H9 (cell line): Measurements from ENCODE around the gene CD3D. TPM values are rescaled to one million over a fixed set of nuclear protein-coding genes. Genes with fewer than 3 reads are reported as not detected.

ENCODE experiments used
- DNase-seq: peaks from one replicate; pipeline ENCODE4 v3.0.0-alpha.2; 2017
- H2AFZ ChIP-seq: one replicate; pipeline ENCODE4 v1.6.1; 2013; ENCODE audit warnings: mild to moderate bottlenecking, low read length, control low read depth, moderate library complexity
- H2AK5ac ChIP-seq: 2 replicates; pipeline ENCODE4 v1.6.1; 2013; ENCODE audit warnings: low read length, control low read depth, mixed read lengths; ENCODE audit not compliant: insufficient read length
- H2BK120ac ChIP-seq: one replicate; pipeline ENCODE4 v1.6.1; 2013; ENCODE audit warnings: low read depth, mild to moderate bottlenecking, low read length, control low read depth, inconsistent platforms; ENCODE audit not compliant: poor library complexity, severe bottlenecking
- H2BK12ac ChIP-seq: 2 replicates; pipeline ENCODE4 v1.6.1; 2013; ENCODE audit warnings: low read length, control low read depth, mixed read lengths, low read depth; ENCODE audit not compliant: insufficient read length
- H2BK15ac ChIP-seq: 2 replicates; pipeline ENCODE4 v1.6.1; 2013; ENCODE audit warnings: low read depth, low read length, control low read depth
- H2BK20ac ChIP-seq: one replicate; pipeline ENCODE4 v1.6.1; 2013; ENCODE audit warnings: low read depth, mild to moderate bottlenecking, low read length, control low read depth, inconsistent platforms; ENCODE audit not compliant: poor library complexity, severe bottlenecking
- H2BK5ac ChIP-seq: 2 replicates; pipeline ENCODE4 v1.6.1; 2013; ENCODE audit warnings: low read length, control low read depth, mixed read lengths; ENCODE audit not compliant: insufficient read length
- H3K14ac ChIP-seq: 2 replicates; pipeline ENCODE4 v1.6.1; 2013; ENCODE audit warnings: low read length, control low read depth; ENCODE audit not compliant: insufficient read depth
- H3K18ac ChIP-seq: 2 replicates; pipeline ENCODE4 v1.6.1; 2013; ENCODE audit warnings: low read depth, mild to moderate bottlenecking, mixed read lengths, low read length, control low read depth; ENCODE audit not compliant: insufficient read length
- H3K23ac ChIP-seq: 2 replicates; pipeline ENCODE4 v1.6.1; 2013; ENCODE audit warnings: low read length, control low read depth, mixed read lengths, low read depth; ENCODE audit not compliant: insufficient read length
- H3K23me2 ChIP-seq: 2 replicates; pipeline ENCODE4 v1.6.1; 2013; ENCODE audit warnings: low read depth, mild to moderate bottlenecking, mixed read lengths, low read length, control low read depth; ENCODE audit not compliant: insufficient read length, poor library complexity, severe bottlenecking
- H3K27ac ChIP-seq: 2 replicates; pipeline ENCODE4 v1.5.1; 2013; ENCODE audit warnings: low read length, control low read depth, mixed read lengths, low read depth; ENCODE audit not compliant: insufficient read length
- H3K27me3 ChIP-seq: 2 replicates; pipeline ENCODE4 v1.6.1; 2013; ENCODE audit warnings: low read length, control low read depth, inconsistent platforms; ENCODE audit not compliant: insufficient read depth
- H3K4ac ChIP-seq: 2 replicates; pipeline ENCODE4 v1.6.1; 2013; ENCODE audit warnings: low read depth, mild to moderate bottlenecking, control low read depth, inconsistent platforms, low read length, moderate library complexity
- H3K4me1 ChIP-seq: 2 replicates; pipeline ENCODE4 v1.6.1; 2013; ENCODE audit warnings: low read length, control low read depth, inconsistent platforms; ENCODE audit not compliant: insufficient read depth
- H3K4me2 ChIP-seq: 2 replicates; pipeline ENCODE4 v1.6.1; 2013; ENCODE audit warnings: low read length, control low read depth, mixed read lengths; ENCODE audit not compliant: insufficient read length, insufficient read depth
- H3K56ac ChIP-seq: 2 replicates; pipeline ENCODE4 v1.6.1; 2013; ENCODE audit warnings: low read depth, mild to moderate bottlenecking, mixed read lengths, low read length, control low read depth; ENCODE audit not compliant: insufficient read length
- H3K79me1 ChIP-seq: 2 replicates; pipeline ENCODE4 v1.6.1; 2013; ENCODE audit warnings: low read depth, mild to moderate bottlenecking, moderate library complexity, low read length, control low read depth, inconsistent platforms; ENCODE audit not compliant: insufficient read depth, poor library complexity, severe bottlenecking
- H3K79me2 ChIP-seq: 2 replicates; pipeline ENCODE4 v1.6.1; 2013; ENCODE audit warnings: low read length, control low read depth, inconsistent platforms; ENCODE audit not compliant: insufficient read depth
- H3K9ac ChIP-seq: 2 replicates; pipeline ENCODE4 v1.6.1; 2013; ENCODE audit warnings: low read length, control low read depth, mixed read lengths; ENCODE audit not compliant: insufficient read length; ENCODE audit errors: extremely low read depth
- H3K9me3 ChIP-seq: one replicate; pipeline ENCODE4 v1.6.1; 2013; ENCODE audit warnings: low read depth, low read length, inconsistent platforms; ENCODE audit not compliant: control insufficient read depth
- H3T11ph ChIP-seq: one replicate; pipeline ENCODE4 v1.6.1; 2013; ENCODE audit warnings: mild to moderate bottlenecking, low read length, control low read depth, inconsistent platforms
- H4K20me1 ChIP-seq: one replicate; pipeline ENCODE4 v1.6.1; 2013; ENCODE audit not compliant: control insufficient read depth, insufficient read length, insufficient read depth
- H4K5ac ChIP-seq: 2 replicates; pipeline ENCODE4 v1.6.1; 2013; ENCODE audit warnings: low read depth, mild to moderate bottlenecking, mixed read lengths, low read length, control low read depth; ENCODE audit not compliant: insufficient read length
- H4K8ac ChIP-seq: replicated peaks from 2 replicates; pipeline ENCODE4 v1.6.1; 2013; ENCODE audit warnings: low read length, control low read depth, mixed read lengths, low read depth; ENCODE audit not compliant: insufficient read length
- H4K91ac ChIP-seq: 2 replicates; pipeline ENCODE4 v1.6.1; 2013; ENCODE audit warnings: low read depth, mild to moderate bottlenecking, moderate library complexity, mixed read lengths, low read length, control low read depth; ENCODE audit not compliant: insufficient read length
- H3K27ac Mint-ChIP-seq, 3 experiments: 2 replicates in 2 of 3; 3 replicates in 1 of 3; pipeline ENCODE4 v1.8.0; 2020 to 2021; ENCODE audit warnings: mixed read lengths in 3 of 3, mild to moderate bottlenecking in 1 of 3, moderate library complexity in 1 of 3
- H3K27me3 Mint-ChIP-seq: 2 replicates; pipeline ENCODE4 v1.8.0; 2021; ENCODE audit warnings: low read depth, mild to moderate bottlenecking, moderate library complexity, mixed read lengths
- H3K36me3 Mint-ChIP-seq, 3 experiments: 2 replicates in 2 of 3; 3 replicates in 1 of 3; pipeline ENCODE4 v1.8.0; 2020 to 2021; ENCODE audit warnings: low read depth in 3 of 3, mixed read lengths in 3 of 3; ENCODE audit not compliant: insufficient read depth in 1 of 3
- H3K4me1 Mint-ChIP-seq, 2 experiments: 2 replicates each; pipeline ENCODE4 v1.8.0; 2020; ENCODE audit warnings: mixed read lengths in 2 of 2
- H3K4me3 Mint-ChIP-seq, 2 experiments: 2 replicates in 1 of 2; 3 replicates in 1 of 2; pipeline ENCODE4 v1.8.0; 2020 to 2021; ENCODE audit warnings: mild to moderate bottlenecking in 2 of 2, mixed read lengths in 2 of 2, moderate library complexity in 1 of 2
- H3K9me3 Mint-ChIP-seq, 2 experiments: 2 replicates in 1 of 2; 3 replicates in 1 of 2; pipeline ENCODE4 v1.8.0; 2020; ENCODE audit warnings: mild to moderate bottlenecking in 2 of 2, mixed read lengths in 2 of 2, moderate library complexity in 1 of 2
- WGBS: extraction: QIAGEN DNeasy Blood & Tissue Kit; methylation state at CpG from one replicate; pipeline ENCODE4 v1.1.7; 2013; ENCODE audit warnings: missing lambda C conversion rate, low lambda C conversion rate, mixed read lengths; ENCODE audit not compliant: insufficient read length; ENCODE audit errors: extremely low coverage; 5-methylcytosine and 5-hydroxymethylcytosine counted together
- total RNA-seq: library from RNA; stranded (reverse); gene quantifications from 2 replicates; pipeline ENCODE4 v1.2.1, GENCODE V29; 2021
- TF ChIP-seq, protein P1 (sequence below): fragments of 200-600 bp; sonication (generic); conservative IDR thresholded peaks from 3 replicates; pipeline ENCODE4 v1.8.0; 2021; ENCODE audit warnings: antibody characterized with exemption, mild to moderate bottlenecking

Gene CD3D
- total RNA-seq, 1 experiment from 2014 or later, result not detected

DNA sequence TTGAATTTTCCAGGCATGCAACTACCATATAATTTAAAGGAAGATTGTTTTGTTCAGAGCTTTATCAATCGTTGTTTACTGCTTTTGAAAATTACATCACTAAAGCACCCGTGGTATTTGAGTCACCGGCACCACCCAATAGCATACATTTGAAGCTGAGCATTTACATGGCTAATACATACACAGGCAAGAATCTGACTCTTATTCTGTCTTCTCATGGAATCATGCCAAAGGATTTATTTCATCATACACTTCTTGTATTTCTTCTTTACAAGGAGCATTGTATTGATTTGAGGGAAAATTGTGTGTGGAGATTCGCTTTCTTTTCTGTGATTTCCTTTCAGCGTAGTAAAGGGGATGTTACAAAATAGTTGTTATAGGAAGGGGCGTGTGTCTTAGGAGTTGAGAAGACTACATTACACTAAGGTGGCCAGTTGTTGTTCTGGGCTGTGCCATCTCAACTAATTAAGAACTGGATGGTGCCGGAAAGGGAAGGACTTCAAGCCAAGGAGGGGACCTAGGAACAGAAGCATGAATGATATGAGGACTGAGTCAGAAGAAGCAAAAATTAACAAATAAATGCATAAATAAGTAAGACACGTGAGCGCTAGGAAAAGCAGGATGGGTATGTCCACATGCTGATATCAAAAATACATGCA, 50.9 kb downstream of the CD3D start:
- H4K5ac ChIP-seq, result no peak overlapping the region
- no peak overlapping the region for H4K8ac ChIP-seq
- H4K91ac ChIP-seq, result no peak overlapping the region
- Mint-ChIP-seq H3K36me3 (no peaks in the 10 kb centered on the region), H3K27ac (no peak overlapping the region), H3K4me3 (no peak overlapping the region), H3K9me3 (no peaks in the 10 kb centered on the region), H3K27me3 (peaks cover 28% of the 10 kb centered on the region), H3K4me1 (peaks cover 4% of the 10 kb centered on the region in 2 experiments; a peak in 3 of 4 replicates)
- no peaks in the 10 kb centered on the region for H3K9me3 ChIP-seq
- H3K18ac ChIP-seq, result no peak overlapping the region
- H2BK5ac ChIP-seq, result no peak overlapping the region
- H2BK15ac ChIP-seq, result no peak overlapping the region
- no peaks in the 10 kb centered on the region for H4K20me1 ChIP-seq
- H3K23me2 ChIP-seq, result no peaks in the 10 kb centered on the region
- DNase-seq, result no peak
- TF ChIP-seq, protein P1, sequence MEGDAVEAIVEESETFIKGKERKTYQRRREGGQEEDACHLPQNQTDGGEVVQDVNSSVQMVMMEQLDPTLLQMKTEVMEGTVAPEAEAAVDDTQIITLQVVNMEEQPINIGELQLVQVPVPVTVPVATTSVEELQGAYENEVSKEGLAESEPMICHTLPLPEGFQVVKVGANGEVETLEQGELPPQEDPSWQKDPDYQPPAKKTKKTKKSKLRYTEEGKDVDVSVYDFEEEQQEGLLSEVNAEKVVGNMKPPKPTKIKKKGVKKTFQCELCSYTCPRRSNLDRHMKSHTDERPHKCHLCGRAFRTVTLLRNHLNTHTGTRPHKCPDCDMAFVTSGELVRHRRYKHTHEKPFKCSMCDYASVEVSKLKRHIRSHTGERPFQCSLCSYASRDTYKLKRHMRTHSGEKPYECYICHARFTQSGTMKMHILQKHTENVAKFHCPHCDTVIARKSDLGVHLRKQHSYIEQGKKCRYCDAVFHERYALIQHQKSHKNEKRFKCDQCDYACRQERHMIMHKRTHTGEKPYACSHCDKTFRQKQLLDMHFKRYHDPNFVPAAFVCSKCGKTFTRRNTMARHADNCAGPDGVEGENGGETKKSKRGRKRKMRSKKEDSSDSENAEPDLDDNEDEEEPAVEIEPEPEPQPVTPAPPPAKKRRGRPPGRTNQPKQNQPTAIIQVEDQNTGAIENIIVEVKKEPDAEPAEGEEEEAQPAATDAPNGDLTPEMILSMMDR, result no peak
- no peaks in the 10 kb centered on the region for H3K27me3 ChIP-seq
- no peaks in the 10 kb centered on the region for H3K4me1 ChIP-seq
- H3K14ac ChIP-seq, result no peak overlapping the region
- H3K4me2 ChIP-seq, result no peak overlapping the region
- no peak overlapping the region for H3K27ac ChIP-seq
- H2BK12ac ChIP-seq, result no peak overlapping the region
- H3K79me2 ChIP-seq, result no peaks in the 10 kb centered on the region
- no peak overlapping the region for H2BK120ac ChIP-seq
- no peak overlapping the region for H3K4ac ChIP-seq
- H2BK20ac ChIP-seq, result no peak overlapping the region
- no peak overlapping the region for H3K9ac ChIP-seq
- no CpG with 5 or more reads among the region's 9 CpGs for WGBS
- no peak overlapping the region for H2AFZ ChIP-seq
- H3K56ac ChIP-seq, result no peak overlapping the region
- H3K79me1 ChIP-seq, result no peaks in the 10 kb centered on the region
- H2AK5ac ChIP-seq, result no peak overlapping the region
- H3T11ph ChIP-seq, result no peak overlapping the region
- H3K23ac ChIP-seq, result no peak overlapping the region
